GM12878 (cell line): ENCODE data around the gene EHBP1L1. TPM values are rescaled to one million over a fixed set of nuclear protein-coding genes. Genes with fewer than 3 reads are reported as not detected.
A peak's percentile ranks its signal among the peaks of the same experiment; 100 is the strongest.

Experiments
- ATAC-seq: fragments of 200-7000 bp; cut with Tn5 transposase; 3 replicates; pipeline ENCODE4 v1.9.1; 2020; ENCODE audit warnings: mild to moderate bottlenecking, moderate library complexity
- BruUV-seq: library from RNA; stranded (reverse); fragments of 400-500 nt; replicated peaks from 2 replicates; lab custom pipeline; 2021; lab: Mats Ljungman, UMichigan
- CTCF ChIA-PET: fragments of 300-600 bp; sonication (Branson Sonifier 250); formaldehyde crosslinking; extraction: SDS; loops from one replicate; lab custom pipeline; 2021; ENCODE audit warnings: inconsistent platforms; lab: Yijun Ruan, JAX
- POLR2A ChIA-PET: fragments of 350-600 bp; formaldehyde crosslinking; extraction: SDS; loops from one replicate; lab custom pipeline; 2021; ENCODE audit warnings: inconsistent platforms; lab: Charles Lee
- RAD21 ChIA-PET: fragments of 300-600 bp; sonication (Branson Sonifier 250); formaldehyde crosslinking; loops from one replicate; lab custom pipeline; 2023; ENCODE audit warnings: antibody characterized with exemption; ENCODE audit not compliant: unreplicated experiment; lab: Charles Lee
- SMC1A ChIA-PET: fragments of 300-600 bp; sonication (Branson Sonifier 250); formaldehyde crosslinking; loops from one replicate; lab custom pipeline; 2023; ENCODE audit not compliant: unreplicated experiment, uncharacterized antibody; lab: Charles Lee
- DNase-seq: peaks from one replicate; pipeline ENCODE4 v3.0.0-alpha.2; 2011; ENCODE audit warnings: low read depth, low spot score
- FAIRE-seq: peaks from 3 replicates; lab custom pipeline; 2011; peaks lifted over from hg19 to GRCh38; lab: Jason Lieb, UNC
- H2AFZ ChIP-seq: 2 replicates; pipeline ENCODE4 v1.6.0; 2011; ENCODE audit warnings: low read depth, low read length, control low read depth; ENCODE audit not compliant: control insufficient read depth
- H3K27ac ChIP-seq: 2 replicates; pipeline ENCODE4 v1.5.1; 2011; ENCODE audit warnings: control low read depth; ENCODE audit not compliant: control insufficient read depth, insufficient read depth
- H3K27me3 ChIP-seq, 2 experiments: replicated peaks in 1 of 2; 2 replicates each; pipeline versions ENCODE4 v1.6.0 to v1.6.1; 2011; ENCODE audit warnings: low read length in 1 of 2; ENCODE audit not compliant: control insufficient read depth in 2 of 2, insufficient read depth in 2 of 2
- H3K36me3 ChIP-seq, 2 experiments: 2 replicates each; pipeline ENCODE4 v1.5.1; 2011; ENCODE audit warnings: low read length in 1 of 2; ENCODE audit not compliant: control insufficient read depth in 2 of 2, insufficient read depth in 2 of 2
- H3K4me1 ChIP-seq: 2 replicates; pipeline ENCODE4 v1.6.1; 2011; ENCODE audit warnings: mild to moderate bottlenecking, low read length, moderate library complexity, mixed read lengths; ENCODE audit not compliant: control insufficient read depth, insufficient read depth
- H3K4me2 ChIP-seq: 2 replicates; pipeline ENCODE4 v1.6.0; 2011; ENCODE audit warnings: control low read depth; ENCODE audit not compliant: control insufficient read depth, insufficient read depth
- H3K4me3 ChIP-seq: fragments of 200-600 bp; sonication (generic); 2 replicates; pipeline ENCODE4 v1.5.1; 2016
- H3K79me2 ChIP-seq: 2 replicates; pipeline ENCODE4 v1.6.0; 2011; ENCODE audit warnings: low read length; ENCODE audit not compliant: control insufficient read depth, insufficient read depth
- H3K9ac ChIP-seq: 2 replicates; pipeline ENCODE4 v1.8.0; 2011; ENCODE audit warnings: low read length, control low read depth, mixed read lengths; ENCODE audit not compliant: control insufficient read depth, insufficient read depth
- H3K9me3 ChIP-seq: replicated peaks from 3 replicates; pipeline ENCODE4 v1.5.1; 2011; ENCODE audit warnings: mild to moderate bottlenecking, low read length; ENCODE audit not compliant: control insufficient read depth, insufficient read depth
- H4K20me1 ChIP-seq: 2 replicates; pipeline ENCODE4 v1.6.0; 2011; ENCODE audit not compliant: control insufficient read depth, insufficient read depth
- BRCA1 ChIP-seq: IDR thresholded peaks from 2 replicates; pipeline ENCODE4 v1.6.1; 2011; ENCODE audit warnings: low read depth, low read length, improper control_type of control experiment
- DPF2 ChIP-seq: fragments of 450-650 bp; IDR thresholded peaks from 2 replicates; pipeline ENCODE4 v1.6.1; 2017; ENCODE audit warnings: mild to moderate bottlenecking
- HDAC6 ChIP-seq: fragments of 200-600 bp; sonication (generic); IDR thresholded peaks from one replicate; pipeline ENCODE4 v1.8.0; 2017; ENCODE audit warnings: antibody characterized with exemption; ENCODE audit not compliant: unreplicated experiment
- POLR2A ChIP-seq: IDR thresholded peaks from 2 replicates; pipeline ENCODE4 v1.6.1; 2011; ENCODE audit warnings: low read depth, mild to moderate bottlenecking, low read length
- RBBP5 ChIP-seq: fragments of 200-600 bp; sonication (generic); conservative IDR thresholded peaks from 2 replicates; pipeline ENCODE4 v1.6.1; 2016
- WGBS: methylation state at CpG from one replicate; pipeline ENCODE4 v1.1.6; 2016; ENCODE audit warnings: low lambda C conversion rate; ENCODE audit not compliant: insufficient replicate concordance, insufficient coverage; ENCODE audit errors: missing lambda C conversion rate; 5-methylcytosine and 5-hydroxymethylcytosine counted together
- in situ Hi-C: fragments of 300-500 bp; cut with MboI; formaldehyde crosslinking; loops from 9 replicates; pipeline ENCODE4 v1.14.3; 2018; ENCODE audit warnings: mixed read lengths
- intact Hi-C: fragments of 100-400 bp; cut with micrococcal nuclease; formaldehyde crosslinking; loops from one replicate; pipeline ENCODE4 v1.14.2; 2022; ENCODE audit not compliant: unreplicated experiment
- polyA plus RNA-seq, 11 experiments: library from polyadenylated mRNA; depleted of rRNA in 4 of 11; unstranded in 6 of 11; stranded (reverse) in 5 of 11; fragments of >200 nt; fragmentation: Nextera tagmentation in 4 of 11; fragmentation: Illumina TruSeq in 1 of 11; extraction: Ambion mirVana in 4 of 11; extraction: Trizol in 1 of 11; gene quantifications; 1 replicate in 1 of 11; 2 replicates in 10 of 11; pipeline versions ENCODE4 v1.2.1 to v1.2.3, GENCODE V29; 2011 to 2016; ENCODE audit warnings: inconsistent platforms in 2 of 11, missing spikeins in 2 of 11, low read depth in 1 of 11
- total RNA-seq, 4 experiments: library from RNA; depleted of rRNA in 3 of 4; stranded (reverse); fragments of >200 nt in 3 of 4; fragmentation: Illumina TruSeq in 1 of 4; extraction: Trizol in 1 of 4; gene quantifications; 2 replicates each; pipeline versions ENCODE4 v1.2.1 to v1.2.3, GENCODE V29; 2013 to 2021
- TF ChIP-seq, protein P1 (sequence below): fragments of 450-650 bp; IDR thresholded peaks from 2 replicates; pipeline ENCODE4 v1.6.1; 2017; ENCODE audit warnings: mild to moderate bottlenecking, low read depth, inconsistent platforms; ENCODE audit not compliant: poor library complexity, severe bottlenecking

EHBP1L1 gene
- total and polyA plus RNA-seq, 10 of the 15 experiments (the other 5 are each of a cell fraction or from before 2014, with no cell fraction given) = 0.06 to 99.4 (median 32.7) TPM

DNA sequence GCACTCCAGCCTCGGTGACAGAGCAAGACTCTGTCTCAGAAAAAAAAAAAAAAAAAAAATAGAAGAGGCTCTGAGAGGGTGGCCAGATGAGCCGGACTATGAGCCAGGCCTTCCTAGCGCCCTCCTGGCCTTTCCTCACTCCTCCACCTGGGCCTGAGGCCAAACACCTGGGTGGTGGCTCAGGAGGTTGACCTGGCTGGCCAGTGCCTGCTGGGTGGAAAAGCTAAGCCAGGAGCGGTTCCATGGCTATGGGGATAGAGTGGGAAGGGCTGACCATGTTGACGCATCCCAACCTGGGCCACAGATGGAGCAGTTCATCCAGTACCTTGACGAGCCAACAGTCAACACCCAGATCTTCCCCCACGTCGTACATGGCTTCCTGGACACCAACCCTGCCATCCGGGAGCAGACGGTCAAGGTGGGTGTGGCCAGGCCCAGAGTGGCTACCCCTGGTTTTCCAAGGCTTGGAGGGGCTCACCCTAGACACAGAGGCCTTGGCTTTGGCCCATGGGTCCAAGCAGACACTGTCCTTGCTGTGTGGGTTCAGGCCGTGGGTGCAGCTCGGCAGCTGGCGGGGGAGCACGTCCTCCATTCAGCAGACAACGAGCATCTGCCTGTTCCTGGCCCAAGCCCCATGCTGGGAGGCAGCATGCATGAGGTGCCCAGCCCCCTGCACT is 43.3 kb upstream of the EHBP1L1 start:
- RAD21 ChIA-PET = no interaction called here
- FAIRE-seq = no peak
- intact Hi-C loops = no loop called here
- no peak overlapping the region for H3K4me3 ChIP-seq
- H3K9ac ChIP-seq = no peak overlapping the region
- DNase-seq = no peak
- no peak for ATAC-seq
- in situ Hi-C loops = no loop called here
- H3K4me2 ChIP-seq = no peak overlapping the region
- no peak overlapping the region for H2AFZ ChIP-seq
- no peak overlapping the region for H3K27ac ChIP-seq
- WGBS = 91% methylated on average over 14 of the region's 15 CpGs
- no peaks in the 10 kb centered on the region for H3K9me3 ChIP-seq
- TF ChIP-seq BRCA1 = no peak
- no peak for TF ChIP-seq RBBP5
- no peak for TF ChIP-seq HDAC6
- TF ChIP-seq DPF2 = no peak
- TF ChIP-seq POLR2A = 0 out of 2 replicates have a peak, but pooled peaks have one; percentile 49
- TF ChIP-seq, protein P1, sequence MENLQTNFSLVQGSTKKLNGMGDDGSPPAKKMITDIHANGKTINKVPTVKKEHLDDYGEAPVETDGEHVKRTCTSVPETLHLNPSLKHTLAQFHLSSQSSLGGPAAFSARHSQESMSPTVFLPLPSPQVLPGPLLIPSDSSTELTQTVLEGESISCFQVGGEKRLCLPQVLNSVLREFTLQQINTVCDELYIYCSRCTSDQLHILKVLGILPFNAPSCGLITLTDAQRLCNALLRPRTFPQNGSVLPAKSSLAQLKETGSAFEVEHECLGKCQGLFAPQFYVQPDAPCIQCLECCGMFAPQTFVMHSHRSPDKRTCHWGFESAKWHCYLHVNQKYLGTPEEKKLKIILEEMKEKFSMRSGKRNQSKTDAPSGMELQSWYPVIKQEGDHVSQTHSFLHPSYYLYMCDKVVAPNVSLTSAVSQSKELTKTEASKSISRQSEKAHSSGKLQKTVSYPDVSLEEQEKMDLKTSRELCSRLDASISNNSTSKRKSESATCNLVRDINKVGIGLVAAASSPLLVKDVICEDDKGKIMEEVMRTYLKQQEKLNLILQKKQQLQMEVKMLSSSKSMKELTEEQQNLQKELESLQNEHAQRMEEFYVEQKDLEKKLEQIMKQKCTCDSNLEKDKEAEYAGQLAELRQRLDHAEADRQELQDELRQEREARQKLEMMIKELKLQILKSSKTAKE = no peak
- no peaks in the 10 kb centered on the region for H3K27me3 ChIP-seq
- SMC1A ChIA-PET = interaction anchor here (0.6 kb wide), 1 partner anchor 152 kb away, joined by 3 read pairs; no protein-coding TSS in a partner anchor
- POLR2A ChIA-PET = interaction anchor here (0.7 kb wide), 1 partner anchor 327 kb away, joined by 5 read pairs; no protein-coding TSS in a partner anchor
- no TSS peak for BruUV-seq
- CTCF ChIA-PET = interaction anchor here (2.7 kb wide), 1 partner anchor 8 kb away, joined by 16 read pairs; no protein-coding TSS in a partner anchor
- peaks cover 11 to 29% of the 10 kb centered on the region in 2 experiments for H3K36me3 ChIP-seq
- no peaks in the 10 kb centered on the region for H3K79me2 ChIP-seq
- no peaks in the 10 kb centered on the region for H3K4me1 ChIP-seq
- H4K20me1 ChIP-seq = no peaks in the 10 kb centered on the region
